SK-N-SH treated with all-trans-retinoic acid at 6 μM for 48 hours (cell line): ENCODE measurements around the gene MYO3B.

Source experiments
- ATAC-seq: fragments of 200-7000 bp; cut with Tn5 transposase; 3 replicates; pipeline ENCODE4 v1.9.1; 2020; ENCODE audit warnings: mild to moderate bottlenecking, moderate library complexity
- ARNTL ChIP-seq: fragments of 450-650 bp; formaldehyde crosslinking; IDR thresholded peaks from 2 replicates; pipeline ENCODE4 v1.5.0; 2020; ENCODE audit warnings: low read depth, mild to moderate bottlenecking, moderate library complexity, borderline replicate concordance
- BACH2 ChIP-seq: fragments of 250-450 bp; sonication (Bioruptor Pico); IDR thresholded peaks from 2 replicates; pipeline ENCODE4 v1.9.0; 2021; ENCODE audit warnings: mild to moderate bottlenecking, borderline replicate concordance
- CREB5 ChIP-seq: fragments of 250-450 bp; sonication (Bioruptor Pico); IDR thresholded peaks from 2 replicates; pipeline ENCODE4 v1.5.1; 2020; ENCODE audit warnings: low read depth, mild to moderate bottlenecking, moderate library complexity
- CSDC2 ChIP-seq: fragments of 250-450 bp; sonication (Bioruptor Pico); IDR thresholded peaks from 2 replicates; pipeline ENCODE4 v1.5.0; 2020; ENCODE audit warnings: mild to moderate bottlenecking, moderate library complexity
- ESRRG ChIP-seq: fragments of 250-450 bp; sonication (Bioruptor Pico); IDR thresholded peaks from 2 replicates; pipeline ENCODE4 v1.6.1; 2021; ENCODE audit warnings: mild to moderate bottlenecking
- GLIS3 ChIP-seq: fragments of 250-450 bp; sonication (Bioruptor Pico); IDR thresholded peaks from 2 replicates; pipeline ENCODE4 v1.5.0; 2020; ENCODE audit warnings: mild to moderate bottlenecking, moderate library complexity
- ISL1 ChIP-seq: fragments of 250-450 bp; sonication (Bioruptor Pico); IDR thresholded peaks from 2 replicates; pipeline ENCODE4 v2.1.2; 2022; ENCODE audit warnings: mild to moderate bottlenecking, moderate library complexity
- OSR1 ChIP-seq: fragments of 250-450 bp; sonication (Bioruptor Pico); IDR thresholded peaks from 2 replicates; pipeline ENCODE4 v1.8.0; 2022; ENCODE audit warnings: moderate library complexity, mild to moderate bottlenecking, inconsistent platforms
- PATZ1 ChIP-seq: fragments of 250-450 bp; sonication (Bioruptor Pico); IDR thresholded peaks from 2 replicates; pipeline ENCODE4 v1.8.0; 2020; ENCODE audit warnings: mild to moderate bottlenecking, moderate library complexity, borderline replicate concordance
- POU6F1 ChIP-seq: fragments of 250-450 bp; sonication (Bioruptor Pico); IDR thresholded peaks from 2 replicates; pipeline ENCODE4 v1.8.0; 2021; ENCODE audit warnings: low read depth, mild to moderate bottlenecking, moderate library complexity, borderline replicate concordance
- PPARA ChIP-seq: fragments of 250-450 bp; sonication (Bioruptor Pico); IDR thresholded peaks from 2 replicates; pipeline ENCODE4 v1.5.0; 2020; ENCODE audit warnings: mild to moderate bottlenecking, borderline replicate concordance
- RARB ChIP-seq: fragments of 250-450 bp; sonication (Bioruptor Pico); IDR thresholded peaks from 2 replicates; pipeline ENCODE4 v1.8.0; 2021; ENCODE audit warnings: mild to moderate bottlenecking, moderate library complexity
- SNAI2 ChIP-seq: fragments of 250-450 bp; sonication (Bioruptor Pico); IDR thresholded peaks from 2 replicates; pipeline ENCODE4 v1.5.0; 2020; ENCODE audit warnings: mild to moderate bottlenecking, moderate library complexity
- TCF4 ChIP-seq: fragments of 250-450 bp; sonication (Bioruptor Pico); IDR thresholded peaks from 2 replicates; pipeline ENCODE4 v1.8.0; 2021; ENCODE audit warnings: mild to moderate bottlenecking, moderate library complexity, borderline replicate concordance
- TOX ChIP-seq: fragments of 250-450 bp; sonication (Bioruptor Pico); IDR thresholded peaks from 2 replicates; pipeline ENCODE4 v1.8.0; 2021; ENCODE audit warnings: mild to moderate bottlenecking, moderate library complexity, borderline replicate concordance
- TSHZ2 ChIP-seq: fragments of 250-450 bp; sonication (Bioruptor Pico); IDR thresholded peaks from 2 replicates; pipeline ENCODE4 v1.5.0; 2020; ENCODE audit warnings: mild to moderate bottlenecking, moderate library complexity
- ZC3H10 ChIP-seq: fragments of 250-450 bp; sonication (Bioruptor Pico); IDR thresholded peaks from 2 replicates; pipeline ENCODE4 v1.5.1; 2021; ENCODE audit warnings: mild to moderate bottlenecking, moderate library complexity
- ZFP3 ChIP-seq: fragments of 250-450 bp; sonication (Bioruptor Pico); IDR thresholded peaks from 2 replicates; pipeline ENCODE4 v1.5.0; 2020; ENCODE audit warnings: mild to moderate bottlenecking, moderate library complexity
- ZFP30 ChIP-seq: fragments of 450-650 bp; formaldehyde crosslinking; IDR thresholded peaks from 2 replicates; pipeline ENCODE4 v1.5.0; 2022; ENCODE audit warnings: mild to moderate bottlenecking, moderate library complexity
- ZNF565 ChIP-seq: fragments of 450-650 bp; formaldehyde crosslinking; conservative IDR thresholded peaks from 2 replicates; pipeline ENCODE4 v1.5.0; 2020; ENCODE audit warnings: low read depth, mild to moderate bottlenecking, moderate library complexity
- ZNF70 ChIP-seq: fragments of 450-650 bp; formaldehyde crosslinking; IDR thresholded peaks from 2 replicates; pipeline ENCODE4 v1.5.0; 2020; ENCODE audit warnings: mild to moderate bottlenecking, moderate library complexity
- ZNF8 ChIP-seq: fragments of 450-650 bp; formaldehyde crosslinking; IDR thresholded peaks from 2 replicates; pipeline ENCODE4 v1.5.0; 2020; ENCODE audit warnings: mild to moderate bottlenecking, moderate library complexity
- TF ChIP-seq, protein P1 (sequence below): fragments of 250-450 bp; sonication (Bioruptor Pico); IDR thresholded peaks from 2 replicates; pipeline ENCODE4 v1.5.1; 2021; ENCODE audit warnings: mild to moderate bottlenecking, moderate library complexity

MYO3B gene

GRCh38 chr2:170521299-170521698 is 343.4 kb downstream of the MYO3B start (continued):
- TF ChIP-seq PATZ1 (CRISPR knock-in tag) (no peak), GLIS3 (CRISPR knock-in tag) (no peak), ZC3H10 (no peak), CSDC2 (CRISPR knock-in tag) (no peak), ZNF8 (CRISPR knock-in tag) (no peak)

- no peak for TF ChIP-seq POU6F1 (CRISPR knock-in tag)
- no peak for TF ChIP-seq GLIS3 (CRISPR knock-in tag)
- no peak for TF ChIP-seq ZC3H10
- TF ChIP-seq RARB: no peak
- TF ChIP-seq ESRRG: no peak
- no peak for TF ChIP-seq ZNF70
- TF ChIP-seq CSDC2 (CRISPR knock-in tag): no peak
- TF ChIP-seq, protein P1, sequence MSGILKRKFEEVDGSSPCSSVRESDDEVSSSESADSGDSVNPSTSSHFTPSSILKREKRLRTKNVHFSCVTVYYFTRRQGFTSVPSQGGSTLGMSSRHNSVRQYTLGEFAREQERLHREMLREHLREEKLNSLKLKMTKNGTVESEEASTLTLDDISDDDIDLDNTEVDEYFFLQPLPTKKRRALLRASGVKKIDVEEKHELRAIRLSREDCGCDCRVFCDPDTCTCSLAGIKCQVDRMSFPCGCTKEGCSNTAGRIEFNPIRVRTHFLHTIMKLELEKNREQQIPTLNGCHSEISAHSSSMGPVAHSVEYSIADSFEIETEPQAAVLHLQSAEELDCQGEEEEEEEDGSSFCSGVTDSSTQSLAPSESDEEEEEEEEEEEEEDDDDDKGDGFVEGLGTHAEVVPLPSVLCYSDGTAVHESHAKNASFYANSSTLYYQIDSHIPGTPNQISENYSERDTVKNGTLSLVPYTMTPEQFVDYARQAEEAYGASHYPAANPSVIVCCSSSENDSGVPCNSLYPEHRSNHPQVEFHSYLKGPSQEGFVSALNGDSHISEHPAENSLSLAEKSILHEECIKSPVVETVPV (CRISPR knock-in tag): no peak
- no peak for TF ChIP-seq ZFP30
- TF ChIP-seq ISL1 (CRISPR knock-in tag): no peak
- no peak for TF ChIP-seq ZFP3
- TF ChIP-seq SNAI2 (CRISPR knock-in tag): no peak
- TF ChIP-seq ZNF8 (CRISPR knock-in tag): no peak
- no peak for TF ChIP-seq BACH2 (CRISPR knock-in tag)
- TF ChIP-seq OSR1 (CRISPR knock-in tag): no peak
- TF ChIP-seq TOX (CRISPR knock-in tag): no peak
- no peak for TF ChIP-seq TCF4
- TF ChIP-seq ARNTL (CRISPR knock-in tag): no peak
Measured at GRCh38 chr2:170523506-170523905, 345.6 kb downstream of the MYO3B start.

GRCh38 chr2:170524828-170525565 is 347.1 kb downstream of the MYO3B start:
- ATAC-seq: peak; percentile 52
- TF ChIP-seq ZNF565 (CRISPR knock-in tag): no peak
- TF ChIP-seq ISL1 (CRISPR knock-in tag): peak; percentile 39; the same call in 1 of the 2 replicates
- no peak for TF ChIP-seq PPARA
- no peak for TF ChIP-seq ZNF8 (CRISPR knock-in tag)
- no peak for TF ChIP-seq TCF4

More at GRCh38 chr2:170523506-170523905, 345.6 kb downstream of the MYO3B start:
- ATAC-seq: no peak

DNA sequence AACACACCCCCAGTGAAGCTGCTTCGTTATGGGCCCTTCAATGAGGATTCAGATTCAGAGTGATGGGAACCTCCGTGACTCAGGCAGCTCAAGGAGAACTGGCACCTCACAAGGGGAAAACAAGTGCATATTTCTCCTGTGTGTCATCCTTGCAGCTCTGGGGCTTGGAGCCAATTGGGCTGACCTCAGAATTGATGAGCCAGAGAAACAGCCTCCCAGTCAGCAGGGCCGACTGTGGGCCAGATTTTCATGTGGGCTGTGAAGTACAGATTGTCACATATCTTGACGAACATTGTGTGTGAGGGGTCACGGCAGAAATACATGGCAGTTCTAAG is 347.6 kb downstream of the MYO3B start:
- ATAC-seq: peak; percentile 94
- TF ChIP-seq ZFP3 (no peak), POU6F1 (CRISPR knock-in tag) (no peak), BACH2 (CRISPR knock-in tag) (no peak), CREB5 (no peak), PPARA (no peak), SNAI2 (CRISPR knock-in tag) (no peak), RARB (no peak), ZNF8 (CRISPR knock-in tag) (no peak), ISL1 (CRISPR knock-in tag) (no peak), TCF4 (no peak), ZNF565 (CRISPR knock-in tag) (no peak), GLIS3 (CRISPR knock-in tag) (no peak), PATZ1 (CRISPR knock-in tag) (no peak), CSDC2 (CRISPR knock-in tag) (no peak), TSHZ2 (CRISPR knock-in tag) (no peak)
- TF ChIP-seq, all 23 proteins: peak for 0
